Measurements from ENCODE around the gene GIMAP5. TPM values are rescaled to one million over a fixed set of nuclear protein-coding genes. Genes with fewer than 3 reads are reported as not detected.

Gene GIMAP5
- total and polyA plus RNA-seq, 9 of the 15 experiments (the other 6 are each of a cell fraction or from before 2014, with no cell fraction given): 0.35 TPM; not detected in 8

DNA sequence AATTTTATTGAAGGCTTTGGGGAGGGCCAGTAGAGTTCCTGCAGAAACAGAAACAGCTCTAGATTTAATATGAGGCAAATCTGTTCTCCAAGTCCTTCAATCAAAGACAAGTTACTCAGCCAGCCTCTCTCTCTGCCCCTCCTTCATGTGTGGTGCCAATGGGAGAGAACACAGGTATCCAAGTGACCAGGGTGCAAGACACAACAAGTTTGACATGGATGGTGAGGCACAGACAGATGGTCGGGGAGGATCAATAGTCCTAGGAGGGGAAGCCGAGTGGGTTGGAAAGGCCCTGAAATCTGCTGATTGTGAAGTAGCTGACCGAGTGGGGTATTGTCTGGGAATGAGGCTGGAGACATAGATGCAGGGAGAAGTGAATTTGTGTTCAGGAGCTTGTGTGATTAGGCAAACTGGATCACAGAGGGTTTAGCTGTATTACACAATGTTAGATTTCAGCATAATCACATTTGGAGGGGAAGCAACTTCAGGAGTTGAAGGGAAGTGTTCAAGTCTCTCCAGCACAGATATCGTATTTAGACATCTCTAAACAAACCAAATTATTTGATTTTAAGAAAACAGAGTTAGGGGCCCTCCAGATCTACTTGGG, 19.3 kb upstream of the GIMAP5 start:
- no peak overlapping the region for H3K4me3 ChIP-seq
- H3K79me2 ChIP-seq (ENCODE audit: control insufficient read depth, insufficient read depth, low read length): no peaks in the 10 kb centered on the region
- no peaks in the 10 kb centered on the region for H3K9me3 ChIP-seq (replicated peaks; ENCODE audit: control insufficient read depth, insufficient read depth, low read depth, low read length)
- in situ Hi-C loops (cut with MboI) (no loop called here), intact Hi-C loops (cut with micrococcal nuclease) (no loop called here)
- no peak for ATAC-seq
- ChIA-PET POLR2A (no interaction called here), CTCF (ENCODE audit: low intra/inter-chr PET ratio) (no interaction called here)
- H4K20me1 ChIP-seq (replicated peaks; ENCODE audit: control insufficient read depth, insufficient read depth, low read length): no peaks in the 10 kb centered on the region
- H3K9me1 ChIP-seq (ENCODE audit: control insufficient read depth, insufficient read depth, low read length): no peaks in the 10 kb centered on the region
- no peak overlapping the region for H2AFZ ChIP-seq (ENCODE audit: low read depth, low read length)
- no peak overlapping the region for H3K4me2 ChIP-seq (ENCODE audit: insufficient read depth, low read length)
- peaks cover 35 to 49% of the 10 kb centered on the region in 2 experiments for H3K27me3 ChIP-seq (ENCODE audit: control insufficient read depth in 2 of 2, insufficient read depth in 2 of 2, low read length in 2 of 2)
- BruUV-seq (replicated peaks): no TSS peak
- WGBS (ENCODE audit: insufficient coverage, low coverage, missing lambda C conversion rate): 0% methylated on average over 4 of the region's 4 CpGs
- no peak for FAIRE-seq
- TF ChIP-seq, protein P1, sequence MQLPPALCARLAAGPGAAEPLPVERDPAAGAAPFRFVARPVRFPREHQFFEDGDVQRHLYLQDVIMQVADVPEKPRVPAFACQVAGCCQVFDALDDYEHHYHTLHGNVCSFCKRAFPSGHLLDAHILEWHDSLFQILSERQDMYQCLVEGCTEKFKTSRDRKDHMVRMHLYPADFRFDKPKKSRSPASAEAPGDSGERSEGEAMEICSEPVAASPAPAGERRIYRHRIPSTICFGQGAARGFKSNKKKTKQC (CRISPR knock-in tag; IDR thresholded peaks at IDR 0.05): no peak
- TF ChIP-seq BRD4 (IDR thresholded peaks at IDR 0.05) (no peak), YY1 (IDR thresholded peaks at IDR 0.05; ENCODE audit: borderline replicate concordance in 1 of 3, control insufficient read depth in 1 of 3, extremely low read depth in 1 of 3, insufficient read depth in 3 of 3, insufficient read length in 1 of 3, insufficient replicate concordance in 2 of 3, low read depth in 1 of 3, low read length in 2 of 3) (no peak), ZNF75A (CRISPR knock-in tag; IDR thresholded peaks at IDR 0.05) (no peak), LCOR (CRISPR knock-in tag; IDR thresholded peaks at IDR 0.05) (no peak)
- TF ChIP-seq, protein P2, sequence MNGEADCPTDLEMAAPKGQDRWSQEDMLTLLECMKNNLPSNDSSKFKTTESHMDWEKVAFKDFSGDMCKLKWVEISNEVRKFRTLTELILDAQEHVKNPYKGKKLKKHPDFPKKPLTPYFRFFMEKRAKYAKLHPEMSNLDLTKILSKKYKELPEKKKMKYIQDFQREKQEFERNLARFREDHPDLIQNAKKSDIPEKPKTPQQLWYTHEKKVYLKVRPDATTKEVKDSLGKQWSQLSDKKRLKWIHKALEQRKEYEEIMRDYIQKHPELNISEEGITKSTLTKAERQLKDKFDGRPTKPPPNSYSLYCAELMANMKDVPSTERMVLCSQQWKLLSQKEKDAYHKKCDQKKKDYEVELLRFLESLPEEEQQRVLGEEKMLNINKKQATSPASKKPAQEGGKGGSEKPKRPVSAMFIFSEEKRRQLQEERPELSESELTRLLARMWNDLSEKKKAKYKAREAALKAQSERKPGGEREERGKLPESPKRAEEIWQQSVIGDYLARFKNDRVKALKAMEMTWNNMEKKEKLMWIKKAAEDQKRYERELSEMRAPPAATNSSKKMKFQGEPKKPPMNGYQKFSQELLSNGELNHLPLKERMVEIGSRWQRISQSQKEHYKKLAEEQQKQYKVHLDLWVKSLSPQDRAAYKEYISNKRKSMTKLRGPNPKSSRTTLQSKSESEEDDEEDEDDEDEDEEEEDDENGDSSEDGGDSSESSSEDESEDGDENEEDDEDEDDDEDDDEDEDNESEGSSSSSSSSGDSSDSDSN (IDR thresholded peaks at IDR 0.05; ENCODE audit: borderline replicate concordance in 1 of 2, low read depth in 2 of 2, low read length in 2 of 2): no peak
- TF ChIP-seq, protein P3, sequence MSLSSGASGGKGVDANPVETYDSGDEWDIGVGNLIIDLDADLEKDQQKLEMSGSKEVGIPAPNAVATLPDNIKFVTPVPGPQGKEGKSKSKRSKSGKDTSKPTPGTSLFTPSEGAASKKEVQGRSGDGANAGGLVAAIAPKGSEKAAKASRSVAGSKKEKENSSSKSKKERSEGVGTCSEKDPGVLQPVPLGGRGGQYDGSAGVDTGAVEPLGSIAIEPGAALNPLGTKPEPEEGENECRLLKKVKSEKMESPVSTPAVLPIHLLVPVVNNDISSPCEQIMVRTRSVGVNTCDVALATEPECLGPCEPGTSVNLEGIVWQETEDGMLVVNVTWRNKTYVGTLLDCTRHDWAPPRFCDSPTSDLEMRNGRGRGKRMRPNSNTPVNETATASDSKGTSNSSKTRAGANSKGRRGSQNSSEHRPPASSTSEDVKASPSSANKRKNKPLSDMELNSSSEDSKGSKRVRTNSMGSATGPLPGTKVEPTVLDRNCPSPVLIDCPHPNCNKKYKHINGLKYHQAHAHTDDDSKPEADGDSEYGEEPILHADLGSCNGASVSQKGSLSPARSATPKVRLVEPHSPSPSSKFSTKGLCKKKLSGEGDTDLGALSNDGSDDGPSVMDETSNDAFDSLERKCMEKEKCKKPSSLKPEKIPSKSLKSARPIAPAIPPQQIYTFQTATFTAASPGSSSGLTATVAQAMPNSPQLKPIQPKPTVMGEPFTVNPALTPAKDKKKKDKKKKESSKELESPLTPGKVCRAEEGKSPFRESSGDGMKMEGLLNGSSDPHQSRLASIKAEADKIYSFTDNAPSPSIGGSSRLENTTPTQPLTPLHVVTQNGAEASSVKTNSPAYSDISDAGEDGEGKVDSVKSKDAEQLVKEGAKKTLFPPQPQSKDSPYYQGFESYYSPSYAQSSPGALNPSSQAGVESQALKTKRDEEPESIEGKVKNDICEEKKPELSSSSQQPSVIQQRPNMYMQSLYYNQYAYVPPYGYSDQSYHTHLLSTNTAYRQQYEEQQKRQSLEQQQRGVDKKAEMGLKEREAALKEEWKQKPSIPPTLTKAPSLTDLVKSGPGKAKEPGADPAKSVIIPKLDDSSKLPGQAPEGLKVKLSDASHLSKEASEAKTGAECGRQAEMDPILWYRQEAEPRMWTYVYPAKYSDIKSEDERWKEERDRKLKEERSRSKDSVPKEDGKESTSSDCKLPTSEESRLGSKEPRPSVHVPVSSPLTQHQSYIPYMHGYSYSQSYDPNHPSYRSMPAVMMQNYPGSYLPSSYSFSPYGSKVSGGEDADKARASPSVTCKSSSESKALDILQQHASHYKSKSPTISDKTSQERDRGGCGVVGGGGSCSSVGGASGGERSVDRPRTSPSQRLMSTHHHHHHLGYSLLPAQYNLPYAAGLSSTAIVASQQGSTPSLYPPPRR (CRISPR knock-in tag; IDR thresholded peaks at IDR 0.05; ENCODE audit: borderline replicate concordance): no peak
- H3K4me1 ChIP-seq (replicated peaks in 1 of 2; ENCODE audit: control insufficient read depth in 2 of 2, insufficient read depth in 2 of 2, low read length in 2 of 2): peaks cover 0 to 8% of the 10 kb centered on the region in 2 experiments; a peak in 1 of 5 replicates
- H3K9ac ChIP-seq (ENCODE audit: insufficient read depth in 1 of 2, low read depth in 2 of 2, low read length in 2 of 2): no peak overlapping the region
- H3K36me3 ChIP-seq (ENCODE audit: control insufficient read depth, insufficient read depth, low read length): no peaks in the 10 kb centered on the region
- no peak overlapping the region for H3K27ac ChIP-seq (ENCODE audit: extremely low read depth, low read depth, low read length)
- DNase-seq (ENCODE audit: extremely low read depth in 1 of 4, low spot score in 3 of 4): no peak

Measured in K562 (cell line).